BJ (cell line): ENCODE results near the gene TIMP1. TPM values are rescaled to one million over a fixed set of nuclear protein-coding genes. Genes with fewer than 3 reads are reported as not detected.

Source experiments
- CTCF ChIA-PET: fragments of 350-600 bp; formaldehyde crosslinking; extraction: SDS; loops from one replicate; lab custom pipeline; 2021; ENCODE audit warnings: antibody characterized with exemption, inconsistent platforms; lab: Yijun Ruan, JAX
- POLR2A ChIA-PET: fragments of 300-600 bp; sonication (Branson Sonifier 250); formaldehyde crosslinking; extraction: SDS; loops from one replicate; lab custom pipeline; 2021; ENCODE audit warnings: antibody characterized with exemption; lab: Charles Lee
- DNase-seq: peaks from one replicate; pipeline ENCODE4 v3.0.0-alpha.2; 2011; ENCODE audit warnings: low read depth
- H3K27me3 ChIP-seq: 2 replicates; pipeline ENCODE4 v1.6.0; 2011; ENCODE audit warnings: low read length; ENCODE audit not compliant: control insufficient read depth, insufficient read depth
- H3K36me3 ChIP-seq: 2 replicates; pipeline ENCODE4 v1.5.1; 2011; ENCODE audit warnings: low read length; ENCODE audit not compliant: control insufficient read depth, insufficient read depth
- H3K4me3 ChIP-seq: 2 replicates; pipeline ENCODE4 v1.5.1; 2011; ENCODE audit warnings: low read depth, mild to moderate bottlenecking, control low read depth, low read length
- CTCF ChIP-seq: IDR thresholded peaks from 2 replicates; pipeline ENCODE4 v1.5.1; 2011; ENCODE audit warnings: low read depth, mild to moderate bottlenecking, control low read depth, inconsistent platforms, low read length, moderate library complexity; ENCODE audit not compliant: insufficient read depth
- polyA minus RNA-seq: library from RNA; depleted of rRNA, polyadenylated mRNA; stranded (reverse); fragments of >200 nt; gene quantifications from 2 replicates; pipeline ENCODE4 v1.2.3, GENCODE V29; 2011; rRNA and poly(A)+ RNA removed
- polyA plus RNA-seq: library from polyadenylated mRNA; depleted of rRNA; stranded (reverse); fragments of >200 nt; gene quantifications from 2 replicates; pipeline ENCODE4 v1.2.3, GENCODE V29; 2011; rRNA removed

TIMP1 gene
- polyA plus RNA-seq (1,766 and 1,870 TPM in 2 replicates), polyA minus RNA-seq (1,901 and 3,419 TPM in 2 replicates)

- no peaks in the 10 kb centered on the region for H3K27me3 ChIP-seq
- DNase-seq: peak; percentile 60
- ChIA-PET POLR2A (interaction anchor here (0.6 kb wide), 1 partner anchor 312 kb away, joined by 5 read pairs; no protein-coding TSS in a partner anchor), CTCF (interaction anchor here (1.0 to 2.2 kb wide), 4 partner anchors 8 to 80 kb away, joined by 3 to 8 read pairs (median 4); no protein-coding TSS in a partner anchor)
- H3K4me3 ChIP-seq: peak within 1 kb of the TSS; percentile 73
- no peak for TF ChIP-seq CTCF
- peaks cover 2% of the 10 kb centered on the region; the same call in 1 of the 2 replicates for H3K36me3 ChIP-seq
Measured at GRCh38 chrX:47581731-47582647, at the start of gene TIMP1. TSS of gene TIMP1 (plus strand) at chrX:47582436. CDS start at chrX:47583416, 980 bp downstream.

GRCh38 chrX:47539860-47540259 lies 42.4 kb upstream of the TIMP1 start:
- DNase-seq: no peak
- Histone ChIP-seq H3K36me3 (no peaks in the 10 kb centered on the region), H3K27me3 (no peaks in the 10 kb centered on the region), H3K4me3 (no peak overlapping the region)
- CTCF ChIA-PET: interaction anchor here (0.6 to 2.7 kb wide), 4 partner anchors 102 to 352 kb away, joined by 3 to 16 read pairs (median 3); no protein-coding TSS in a partner anchor
- TF ChIP-seq CTCF: no peak
- POLR2A ChIA-PET: no interaction called here

GRCh38 chrX:47540754-47541538 lies 41.3 kb upstream of the TIMP1 start:
- Histone ChIP-seq H3K36me3 (no peaks in the 10 kb centered on the region), H3K4me3 (no peak overlapping the region), H3K27me3 (no peaks in the 10 kb centered on the region)
- POLR2A ChIA-PET: no interaction called here
- peak; percentile 65 for TF ChIP-seq CTCF
- CTCF ChIA-PET: interaction anchor here (0.6 to 2.7 kb wide), 13 partner anchors 9 to 487 kb away, joined by 3 to 16 read pairs (median 3); partner anchors contain the start of gene TIMP1
- peak; percentile 71 for DNase-seq

GRCh38 chrX:47543496-47543895 lies 38.7 kb upstream of the TIMP1 start:
- H3K4me3 ChIP-seq: no peak overlapping the region
- no peaks in the 10 kb centered on the region for H3K27me3 ChIP-seq
- ChIA-PET CTCF (no interaction called here), POLR2A (no interaction called here)
- no peak for TF ChIP-seq CTCF
- no peaks in the 10 kb centered on the region for H3K36me3 ChIP-seq
- DNase-seq: no peak
